ENCODE data around the gene DNAJC27.

GRCh38 chr2:24915796-24916195, 56.0 kb downstream of the DNAJC27 start:
- TF ChIP-seq EP300 (IDR thresholded peaks at IDR 0.05) (no peak), CBX8 (IDR thresholded peaks at IDR 0.05) (no peak)

All from A549 (cell line).